Cardiac septum (tissue), 1 donor: ENCODE results near the gene PLA2G7. TPM values are rescaled to one million over a fixed set of nuclear protein-coding genes. Genes with fewer than 3 reads are reported as not detected.
"Not testable (repeated sequence)": the region's sequence is repeated elsewhere in the genome, so short reads cannot be mapped to it uniquely, and the experiment has no call there.

Experiments
- DNase-seq: peaks from one replicate; pipeline ENCODE4 v3.0.0-alpha.2; 2020; ENCODE audit warnings: low spot score
- intact Hi-C: fragments of 100-400 bp; cut with DNase I; formaldehyde crosslinking; loops from one replicate; pipeline ENCODE4 v1.14.0; 2022
- long read RNA-seq: library from polyadenylated mRNA; unstranded; transcript quantifications from one replicate; pipeline ENCODE4 v2.0.0, GENCODE V29; 2021
- total RNA-seq: library from RNA; stranded (reverse); fragmentation: NEBNext Ultra II Directional; extraction: Animal tissue kit (Norgen Biotek cat#: 25700); gene quantifications from one replicate; pipeline ENCODE4 v1.2.1, GENCODE V29; 2021
- donor health status: DM: no; HTN: no; CAD: no.

The PLA2G7 gene
- total RNA-seq = 0.46 TPM
- long read RNA-seq = 0 reads

DNA sequence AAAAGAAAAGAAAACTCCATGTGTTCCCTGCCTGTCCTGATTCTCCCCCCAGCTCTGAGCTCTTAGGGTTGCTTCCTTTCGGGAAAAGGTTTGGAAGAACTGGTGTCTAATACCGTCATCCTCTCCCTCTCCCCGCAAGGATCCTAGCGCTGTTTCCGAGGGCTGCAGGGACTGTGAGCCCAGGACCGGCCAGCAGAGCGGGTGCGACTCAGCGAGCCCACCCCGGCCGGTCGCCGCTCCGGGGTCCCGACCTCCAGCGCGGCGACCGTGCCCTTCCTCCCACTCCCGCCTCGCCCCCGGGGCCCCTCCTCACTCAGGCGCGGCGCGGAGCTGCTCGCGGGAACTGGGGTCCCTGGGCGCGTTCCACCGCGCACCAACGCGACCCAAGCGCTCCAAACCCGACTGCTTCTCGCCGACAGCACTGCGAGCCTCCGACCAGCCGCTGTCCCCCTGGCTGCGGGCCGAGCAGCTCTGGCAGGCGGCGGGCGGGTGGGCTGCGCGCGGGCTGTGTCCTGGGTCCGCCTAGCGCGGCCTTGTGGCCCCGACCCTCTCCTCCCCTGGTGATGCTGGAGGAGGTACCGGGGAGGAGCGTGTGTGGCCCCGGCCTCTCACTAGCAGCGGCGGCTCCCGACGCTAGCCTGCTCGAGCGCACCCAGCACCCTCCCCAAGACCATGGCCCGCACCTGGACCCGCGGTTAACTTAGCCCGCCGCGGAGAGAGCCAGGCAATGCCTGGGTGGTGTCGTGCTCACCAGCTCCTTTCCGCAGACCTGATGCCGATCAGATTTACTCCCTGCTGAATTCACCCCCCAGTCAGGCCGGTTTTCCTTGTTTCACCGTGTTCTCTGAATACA lies at the start of gene PLA2G7:
TSS of gene PLA2G7 (minus strand) at position 509 of the 853 bp plus-strand sequence. CDS start 12,484 bp downstream, outside the sequence.
- intact Hi-C loops = no loop called here
- no peak for DNase-seq

DNA sequence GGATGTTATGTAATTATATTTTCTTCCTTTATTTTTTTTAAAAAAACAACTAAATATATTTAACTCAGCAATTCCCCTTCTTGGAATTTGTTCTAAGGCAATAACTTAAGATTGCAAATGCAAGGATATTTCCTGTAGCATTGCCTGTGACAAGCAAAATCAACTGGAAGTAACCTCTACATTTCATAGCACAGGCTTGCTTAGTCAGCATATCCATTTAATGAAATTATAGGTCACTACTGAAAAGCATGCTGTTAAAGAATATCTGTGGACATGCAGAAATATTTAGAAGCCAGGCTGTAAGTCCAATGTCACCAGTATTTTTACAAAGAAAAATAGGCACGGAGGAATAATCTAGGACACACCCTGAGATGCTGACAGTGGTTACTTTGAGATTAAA lies 49.4 kb upstream of the PLA2G7 start:
- DNase-seq = no peak
- intact Hi-C loops = no loop called here

DNA sequence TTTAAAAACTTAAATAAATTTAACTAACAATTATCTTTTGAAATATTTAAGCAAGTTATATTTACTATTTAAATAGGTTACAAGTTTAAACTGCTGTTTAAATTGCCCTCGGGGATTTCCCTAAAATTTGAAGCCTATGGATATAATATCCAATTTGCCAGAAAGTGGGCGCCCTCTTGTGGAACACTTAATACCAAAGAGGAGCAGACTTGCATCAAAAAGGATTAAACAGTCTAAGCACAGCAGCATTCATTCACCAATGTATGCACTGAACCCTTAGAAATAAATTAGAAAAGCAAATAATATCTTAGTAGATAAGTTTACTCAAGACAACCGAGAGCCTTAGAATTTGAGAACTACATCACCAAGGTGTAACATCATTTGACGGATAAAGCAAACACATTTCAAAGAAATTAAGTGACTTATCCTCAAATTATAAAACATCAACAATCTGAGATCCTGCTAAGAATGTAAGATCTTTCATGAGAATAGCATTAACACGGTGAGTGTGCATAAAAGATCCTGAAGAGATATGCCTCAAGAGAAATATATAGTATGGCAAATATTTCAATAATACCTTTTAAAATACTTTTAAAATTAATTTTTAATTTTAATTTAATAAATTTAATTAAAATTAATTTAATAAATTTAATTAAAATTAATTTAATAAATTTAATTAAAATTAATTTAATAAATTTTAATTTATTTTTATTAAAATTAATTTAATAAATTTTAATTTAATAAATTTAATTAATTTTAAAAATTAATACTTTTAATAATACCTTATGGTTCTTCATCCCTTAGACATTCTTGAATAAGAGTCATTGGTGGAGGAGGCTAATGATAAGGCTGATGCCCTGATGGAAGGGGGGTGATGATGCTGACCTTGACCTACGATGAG lies 46.6 kb upstream of the PLA2G7 start:
- no peak for DNase-seq
- intact Hi-C loops = no loop called here

DNA sequence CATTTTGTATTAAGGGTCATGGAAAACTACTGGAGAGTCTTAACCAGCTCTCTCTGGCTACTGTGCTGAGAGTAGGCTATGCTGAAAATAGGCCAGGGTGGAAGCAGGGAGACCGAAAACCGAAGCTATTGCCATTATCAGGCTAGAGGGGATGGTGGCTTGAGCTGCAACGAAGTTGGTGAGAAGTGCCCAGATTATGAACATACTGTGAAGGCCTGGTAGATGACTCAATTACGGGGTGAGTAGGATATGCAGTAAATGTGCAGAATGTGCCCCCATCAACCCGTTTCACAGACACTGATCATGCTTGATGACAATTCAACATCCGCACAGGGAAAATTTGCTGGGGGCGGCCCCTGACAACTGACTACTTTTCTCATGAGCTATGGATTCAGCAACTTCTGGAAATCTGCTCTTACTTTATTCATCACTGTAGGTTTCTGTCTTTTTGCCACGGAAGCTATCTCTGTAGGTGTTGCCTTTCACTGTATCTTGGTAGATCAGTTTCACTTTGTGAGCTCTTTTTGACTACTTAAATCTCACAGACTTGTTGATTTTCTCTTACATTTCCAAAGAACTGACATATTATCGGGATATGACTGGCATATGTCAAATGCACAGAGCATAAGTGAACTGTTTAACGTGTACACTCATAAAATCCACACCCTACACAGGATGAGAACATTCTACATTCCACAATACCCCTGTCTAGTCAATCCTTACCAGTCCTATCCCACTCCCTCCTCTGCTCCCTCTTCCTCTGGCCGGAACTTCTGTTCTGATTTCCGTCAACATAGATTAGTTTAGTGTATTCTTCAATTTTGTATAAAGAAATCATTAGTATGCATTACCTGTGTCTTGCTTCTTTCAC lies 42.5 kb upstream of the PLA2G7 start:
- intact Hi-C loops = no loop called here
- DNase-seq = no peak

DNA sequence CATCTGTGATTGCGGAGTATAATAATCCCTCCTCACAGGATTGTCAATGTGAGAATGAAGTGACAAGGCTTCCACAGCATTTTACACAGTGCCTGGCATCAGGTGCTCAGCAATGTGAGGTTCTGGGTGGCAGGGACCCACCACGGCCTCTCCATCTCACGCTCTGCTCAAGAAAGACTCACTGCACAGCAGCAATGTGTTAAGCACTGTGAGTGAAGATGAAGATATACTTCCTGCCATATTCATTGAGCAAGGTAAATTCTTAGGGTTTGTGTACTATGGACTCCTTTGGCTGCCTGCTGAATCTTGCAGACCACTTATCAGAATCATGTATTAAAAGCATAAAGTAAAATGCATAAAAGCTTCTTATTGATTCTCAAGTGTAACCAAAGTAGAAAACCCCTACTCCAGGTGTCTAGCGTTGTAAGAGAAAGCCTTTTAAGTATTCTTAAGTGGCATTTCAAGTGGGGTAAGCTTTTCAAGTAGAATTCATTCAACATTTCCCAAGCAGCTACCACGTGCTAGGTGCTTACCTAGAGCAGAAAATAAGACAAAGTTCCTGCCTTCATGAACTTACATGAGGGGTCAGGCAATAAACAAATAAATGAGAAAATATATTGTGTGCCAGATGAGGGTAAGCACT lies 41.0 kb upstream of the PLA2G7 start:
- intact Hi-C loops = no loop called here
- no peak for DNase-seq

DNA sequence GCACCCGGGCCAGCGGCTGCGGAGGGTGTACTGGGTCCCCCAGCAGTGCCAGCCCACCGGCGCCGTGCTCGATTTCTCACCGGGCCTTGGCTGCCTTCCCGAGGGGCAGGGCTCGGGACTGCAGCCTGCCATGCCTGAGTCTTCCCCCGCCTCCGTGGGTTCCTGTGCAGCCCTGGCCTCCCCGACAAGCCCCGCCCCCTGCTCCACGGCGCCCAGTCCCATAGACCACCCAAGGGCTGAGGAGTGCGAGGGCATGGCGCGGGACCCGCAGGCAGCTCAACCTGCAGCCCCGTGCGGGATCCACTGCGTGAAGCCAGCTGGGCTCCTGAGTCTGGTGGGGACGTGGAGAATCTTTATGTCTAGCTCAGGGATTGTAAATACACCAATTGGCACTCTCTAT lies 39.6 kb upstream of the PLA2G7 start:
- DNase-seq, intact Hi-C loops: not testable (repeated sequence)

DNA sequence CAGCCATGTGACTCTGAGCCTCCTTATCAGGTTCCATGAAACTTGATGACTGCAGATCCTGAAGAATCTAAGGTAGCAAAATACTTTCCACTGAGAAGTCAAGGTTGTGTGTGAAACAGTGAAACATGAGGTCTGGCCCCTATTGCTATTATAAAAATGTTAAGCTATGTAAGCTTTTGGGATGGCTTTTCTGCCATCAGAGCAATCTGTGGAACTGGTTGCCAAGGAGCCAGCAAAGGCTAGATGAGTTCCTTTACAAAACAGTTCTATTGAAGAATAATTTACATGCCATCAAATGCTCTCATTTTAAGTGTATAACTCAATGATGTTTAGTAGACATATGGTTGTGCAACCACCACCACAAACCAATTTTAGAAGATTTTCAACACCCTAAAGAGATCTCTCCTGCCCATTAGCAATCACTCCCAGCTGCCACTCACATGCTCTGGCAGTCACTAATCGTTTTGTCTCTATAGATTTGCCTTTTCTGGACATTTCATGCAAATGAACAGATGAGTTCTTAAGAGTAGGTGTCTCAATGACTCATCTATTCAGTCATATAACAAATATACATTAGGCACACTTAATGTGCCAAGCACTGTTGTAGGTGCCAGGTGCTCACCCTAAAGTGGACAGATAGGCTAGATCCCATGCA lies 38.2 kb upstream of the PLA2G7 start:
- DNase-seq = no peak
- intact Hi-C loops = no loop called here

DNA sequence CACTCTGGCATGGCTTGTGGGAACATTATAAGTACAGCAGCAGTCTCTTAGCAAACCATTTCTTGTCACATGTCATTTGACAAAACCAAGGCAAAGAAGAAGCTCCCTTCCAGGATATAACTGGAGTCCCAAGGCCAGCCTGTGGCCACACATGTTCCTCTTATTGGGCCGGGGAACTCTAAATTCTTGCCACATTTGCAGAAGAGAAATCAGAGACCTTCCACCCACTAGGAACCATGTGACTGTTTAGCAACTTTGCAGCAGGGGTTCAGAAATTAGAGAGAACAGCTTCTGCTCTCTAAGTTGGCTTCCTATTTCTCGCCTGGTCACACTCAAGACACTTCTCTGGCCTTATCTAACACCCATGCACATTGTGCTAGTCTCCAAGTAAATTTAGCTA lies 37.6 kb upstream of the PLA2G7 start:
- DNase-seq = no peak
- intact Hi-C loops = no loop called here

DNA sequence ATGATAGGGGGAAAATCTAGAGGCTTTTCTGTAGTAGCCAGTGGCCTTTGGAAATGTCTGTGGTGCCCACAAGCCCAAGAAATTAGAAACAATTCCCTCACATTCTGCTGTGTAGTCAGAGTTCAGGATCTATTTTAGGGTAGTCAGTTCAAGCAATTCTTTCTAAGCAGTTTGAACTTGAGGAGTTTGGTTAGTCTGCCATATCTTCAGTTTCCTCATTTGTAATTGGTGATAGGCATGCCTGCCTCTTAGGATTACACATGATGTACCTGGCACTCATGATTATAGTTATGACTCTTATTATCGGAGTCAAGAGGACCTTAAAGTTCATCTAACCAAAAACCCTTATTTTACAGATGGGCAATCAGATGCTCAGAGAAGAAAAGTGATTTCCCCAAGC lies 36.8 kb upstream of the PLA2G7 start:
- DNase-seq = no peak
- intact Hi-C loops = no loop called here

DNA sequence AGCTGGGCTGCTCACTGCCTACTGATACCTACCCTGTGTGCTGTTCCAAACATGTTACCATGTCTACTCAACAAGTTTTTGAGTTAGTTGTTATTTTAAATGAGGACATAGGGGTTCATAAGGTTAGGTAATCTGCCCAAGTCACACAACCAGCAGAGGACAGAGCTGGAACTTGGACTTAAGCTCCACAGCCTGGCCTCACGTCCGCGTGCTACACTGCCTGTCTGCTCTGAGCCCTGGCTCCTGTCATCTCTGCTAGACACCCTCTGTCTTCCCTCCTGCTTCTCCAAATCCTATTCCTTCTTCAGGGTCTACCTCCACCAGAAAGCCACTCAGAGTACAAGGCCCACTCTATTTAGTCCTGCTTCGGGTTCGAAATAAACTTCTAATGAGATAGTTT lies 29.8 kb upstream of the PLA2G7 start:
- intact Hi-C loops = no loop called here
- no peak for DNase-seq

DNA sequence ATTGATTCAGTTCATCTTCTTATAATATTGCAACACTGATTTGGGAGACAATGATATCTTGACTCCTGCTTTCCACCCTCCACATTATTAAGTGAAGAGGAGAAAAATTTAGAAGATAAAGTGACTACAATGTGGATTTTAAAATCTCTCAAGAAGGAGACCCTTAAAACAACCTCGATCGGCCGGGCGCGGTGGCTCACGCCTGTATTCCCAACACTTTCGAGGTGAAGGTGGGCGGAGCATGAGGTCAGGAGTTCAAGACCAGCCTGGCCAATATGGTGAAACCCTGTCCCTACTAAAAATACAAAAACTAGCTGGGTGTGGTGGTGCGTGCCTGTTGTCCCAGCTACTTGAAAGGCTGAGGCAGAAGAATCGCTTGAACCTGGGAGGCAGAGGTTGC lies 29.1 kb upstream of the PLA2G7 start:
- intact Hi-C loops, DNase-seq: not testable (repeated sequence)

DNA sequence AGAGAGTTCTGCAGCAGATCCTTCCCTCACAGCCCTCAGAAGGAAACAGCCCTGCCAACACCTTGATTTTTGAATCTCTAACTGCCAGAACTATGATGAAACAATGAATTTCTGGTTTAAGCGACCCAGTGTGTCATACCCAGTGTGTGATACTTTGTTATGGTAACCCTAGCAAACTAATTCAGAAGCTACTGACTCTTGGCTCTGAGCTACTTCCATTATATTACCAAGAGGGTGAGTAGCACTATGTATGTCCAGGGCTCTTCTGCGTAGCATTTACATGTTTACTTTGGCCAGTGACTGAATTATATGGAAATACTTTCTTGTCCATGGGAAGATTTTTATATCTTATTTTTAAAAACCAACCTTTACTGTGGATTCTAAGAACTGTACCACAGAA lies 28.3 kb upstream of the PLA2G7 start:
- DNase-seq = no peak
- intact Hi-C loops = no loop called here

DNA sequence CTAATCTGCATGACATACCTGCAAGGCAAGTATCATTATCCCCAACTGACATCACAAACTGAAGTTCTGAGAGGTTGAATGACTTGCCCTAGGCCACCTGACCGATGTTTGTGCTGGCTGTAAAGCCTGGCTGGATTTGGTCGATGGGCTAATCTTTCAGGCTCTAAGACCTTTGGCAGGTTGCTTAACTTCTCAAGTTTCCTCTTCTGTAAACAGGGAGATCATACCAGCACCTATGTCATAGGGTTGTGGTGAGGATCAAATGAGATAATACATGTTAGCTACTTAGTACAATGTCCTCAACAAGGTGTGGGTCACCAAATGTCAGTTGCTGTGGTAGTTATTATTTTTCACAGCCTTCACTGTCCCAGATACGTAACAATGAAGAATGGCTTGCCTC lies 25.8 kb upstream of the PLA2G7 start:
- DNase-seq = no peak
- intact Hi-C loops = no loop called here

DNA sequence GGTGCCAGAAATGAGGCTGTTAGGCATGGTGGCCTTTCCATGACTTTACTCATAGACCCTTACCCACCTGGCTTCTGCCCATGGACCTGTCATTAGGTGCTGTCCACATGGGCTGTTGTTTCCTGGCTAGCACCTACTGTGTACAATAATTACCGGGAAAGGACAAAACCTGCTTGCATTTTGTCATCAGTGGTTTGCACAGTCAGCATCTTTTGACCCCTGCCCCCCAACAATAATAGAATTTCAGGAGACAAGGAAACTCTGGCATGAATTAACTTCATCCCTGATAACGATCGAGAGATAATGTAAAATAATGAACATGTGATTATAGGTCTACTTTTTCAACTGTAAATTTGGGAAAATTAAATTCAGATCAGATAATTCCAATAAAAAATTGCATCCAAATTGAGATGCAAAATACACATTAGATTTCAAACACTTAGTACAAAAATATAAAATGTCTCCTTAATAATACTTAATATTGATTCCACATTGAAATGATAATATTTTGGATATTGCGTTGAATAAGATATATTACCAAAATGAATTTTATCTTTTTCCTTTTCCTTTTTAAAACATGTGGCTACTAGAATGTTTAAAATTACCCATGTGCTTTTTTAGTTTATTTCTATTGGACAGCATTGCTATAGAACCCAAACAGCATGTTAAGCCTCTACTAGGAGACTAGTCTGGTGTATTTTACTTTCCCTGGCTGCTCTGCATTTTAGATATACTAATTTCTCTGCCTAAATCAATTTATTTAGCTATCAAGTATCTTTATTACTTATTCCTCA lies 24.0 kb upstream of the PLA2G7 start:
- no peak for DNase-seq

DNA sequence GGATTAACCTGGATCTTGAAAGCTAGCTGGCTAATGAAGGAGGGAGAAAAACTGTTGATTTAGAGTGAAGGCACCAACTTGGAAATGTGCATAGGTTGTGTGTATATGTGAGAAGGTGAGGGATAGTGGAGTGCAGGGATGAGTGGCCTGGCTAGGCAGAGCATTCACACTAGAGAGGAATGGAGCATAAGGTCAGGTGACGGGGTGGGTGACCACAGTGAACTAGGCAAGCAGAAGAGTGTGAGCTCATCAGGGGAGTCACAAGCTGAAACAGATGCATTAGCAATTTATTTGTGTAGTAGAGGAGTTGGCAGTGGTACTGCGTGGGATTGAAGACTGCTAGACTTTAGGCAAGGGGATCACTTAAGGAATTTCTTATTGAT lies 22.0 kb upstream of the PLA2G7 start:
- intact Hi-C loops = no loop called here
- no peak for DNase-seq

More for the DNA sequence above, 24.0 kb upstream of the PLA2G7 start:
- intact Hi-C loops = no loop called here

DNA sequence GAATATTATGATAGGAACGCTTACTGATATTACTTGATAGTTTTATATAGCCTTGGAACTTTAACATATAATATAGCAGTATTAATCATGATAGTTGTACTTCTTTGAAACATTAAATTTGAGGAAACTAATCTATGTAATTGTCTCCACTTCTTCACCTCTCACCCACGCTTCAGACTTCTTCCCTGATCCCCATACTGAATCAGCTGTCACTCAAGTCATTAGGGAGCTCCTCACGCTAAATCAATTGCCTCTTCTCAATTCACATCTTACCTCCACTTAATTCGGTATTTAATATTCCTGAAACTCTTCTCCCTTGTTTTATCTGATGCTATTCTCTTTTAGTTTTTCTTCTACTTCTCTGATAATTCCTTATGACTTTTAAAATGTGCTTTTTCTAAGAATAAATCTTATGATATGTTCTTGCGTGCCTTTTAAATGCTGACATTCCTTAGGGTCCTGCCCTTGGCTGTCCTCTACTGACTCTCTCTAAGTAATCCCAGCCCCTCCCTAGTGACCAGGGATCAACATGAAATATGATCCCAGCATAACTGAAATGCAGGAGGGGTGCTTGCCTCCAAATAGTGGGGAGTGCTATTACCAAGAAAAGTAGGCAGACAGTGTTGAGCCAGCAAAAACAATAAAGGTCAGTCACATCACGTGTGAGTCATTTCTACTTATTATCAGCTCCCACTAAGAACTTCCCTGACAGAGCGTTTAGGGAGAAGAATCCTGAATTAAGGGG lies 21.5 kb upstream of the PLA2G7 start:
- no peak for DNase-seq
- intact Hi-C loops = no loop called here

DNA sequence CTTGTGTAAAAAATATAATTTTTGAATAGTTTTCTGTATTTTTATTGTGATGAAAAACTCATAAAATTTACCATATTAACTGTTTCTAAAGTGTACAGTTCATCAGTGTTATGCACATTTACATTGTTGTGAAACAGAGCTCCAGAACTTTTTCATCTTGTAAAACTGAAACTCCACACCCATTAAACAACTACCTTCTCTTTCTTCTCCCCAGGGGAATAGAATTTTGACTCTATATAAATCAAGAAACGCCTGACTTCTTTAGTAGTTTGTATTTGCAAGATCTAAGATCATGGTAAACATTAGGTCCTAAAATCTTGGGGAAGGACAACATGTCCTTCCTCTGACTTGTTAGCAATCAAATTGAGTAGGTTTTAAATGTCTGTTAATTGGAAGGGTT lies 20.7 kb upstream of the PLA2G7 start:
- no peak for DNase-seq
- intact Hi-C loops = no loop called here
